ENCODE measurements around the gene HIPK2.
A peak's percentile ranks its signal among the peaks of the same experiment; 100 is the strongest.

Gene HIPK2

GRCh38 chr7:139750459-139751095 lies 27.2 kb downstream of the HIPK2 start:
- no peak for DNase-seq

GRCh38 chr7:139749545-139749944 lies 28.3 kb downstream of the HIPK2 start:
- DNase-seq: no peak

- DNase-seq: no peak
Observed at GRCh38 chr7:139748941-139749340, 28.9 kb downstream of the HIPK2 start.

DNA sequence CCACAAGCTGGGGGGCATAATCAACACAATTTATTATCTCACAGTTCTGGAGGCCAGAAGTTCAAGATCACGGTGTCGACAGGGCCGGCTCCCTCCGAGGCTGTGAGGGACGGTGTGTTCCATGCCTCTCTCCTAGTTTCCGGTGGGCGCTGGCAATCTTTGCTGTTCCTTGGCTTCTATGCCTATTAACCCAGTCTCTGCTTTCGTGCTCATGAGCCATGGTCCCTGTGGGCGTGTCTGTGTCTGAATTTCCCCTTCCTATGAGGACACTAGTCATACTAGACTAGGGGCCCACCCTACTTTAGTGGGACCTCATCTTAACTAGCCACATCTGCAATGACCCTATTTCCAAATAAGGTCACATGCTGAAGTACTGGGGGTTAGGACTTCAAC lies 29.4 kb downstream of the HIPK2 start:
- no peak for DNase-seq

DNA sequence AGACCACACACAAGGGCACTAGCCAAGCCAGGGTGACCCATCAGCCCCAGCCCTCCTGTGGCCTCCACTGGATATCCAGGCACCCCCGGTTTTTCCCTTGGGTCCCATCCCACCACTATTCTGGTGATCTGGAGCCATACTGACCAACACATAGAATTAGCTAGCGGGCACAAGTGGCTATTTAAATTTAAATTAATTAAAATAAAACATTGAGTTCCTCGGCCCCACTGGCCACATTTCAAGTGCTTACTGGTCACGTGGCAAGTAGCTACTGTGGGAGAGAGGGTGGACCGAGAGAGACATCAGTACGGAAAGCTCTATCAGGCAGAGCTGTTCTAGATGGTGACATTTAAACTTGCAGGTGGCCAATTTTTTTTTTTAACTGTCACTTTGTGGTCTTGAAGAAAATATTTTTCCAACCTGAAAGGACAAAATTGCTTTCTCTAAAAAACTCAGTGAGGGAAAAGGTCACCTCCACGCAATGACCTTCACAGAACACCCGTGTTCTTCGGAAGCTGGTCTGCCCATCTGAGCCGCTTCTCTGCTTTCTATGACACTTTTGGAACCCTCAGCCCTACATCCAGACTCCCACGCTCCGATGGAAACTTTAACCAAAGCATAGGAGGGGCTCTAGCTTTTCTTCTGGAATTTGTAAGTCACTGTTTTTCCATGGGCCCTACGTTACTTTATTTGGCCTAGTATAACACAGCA lies 30.0 kb downstream of the HIPK2 start:
- no peak for DNase-seq

GRCh38 chr7:139746652-139747051 lies 31.1 kb downstream of the HIPK2 start:
- no peak for DNase-seq

DNA sequence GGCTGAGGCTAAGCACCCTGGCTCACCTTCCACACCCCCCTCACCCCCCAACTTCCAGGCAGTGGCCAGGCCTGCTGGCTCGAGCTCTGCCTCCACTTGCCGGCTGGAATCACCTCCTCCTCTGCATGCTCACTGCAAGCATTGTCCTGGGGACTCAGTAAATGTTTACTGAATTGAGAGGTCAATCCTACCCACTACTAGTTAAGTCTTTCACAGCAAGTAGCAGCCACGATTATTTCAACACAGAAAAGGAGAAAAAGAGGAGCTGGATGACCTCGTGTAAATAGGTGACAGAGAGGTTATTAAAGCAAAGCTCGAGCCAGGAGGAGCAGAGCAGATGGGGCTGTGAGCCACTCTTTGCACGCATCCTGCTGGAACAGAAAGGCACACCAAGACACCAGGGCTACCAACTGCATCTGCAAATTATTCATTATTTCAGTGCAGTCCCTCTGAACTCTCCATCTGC lies 32.1 kb downstream of the HIPK2 start:
- no peak for DNase-seq

DNA sequence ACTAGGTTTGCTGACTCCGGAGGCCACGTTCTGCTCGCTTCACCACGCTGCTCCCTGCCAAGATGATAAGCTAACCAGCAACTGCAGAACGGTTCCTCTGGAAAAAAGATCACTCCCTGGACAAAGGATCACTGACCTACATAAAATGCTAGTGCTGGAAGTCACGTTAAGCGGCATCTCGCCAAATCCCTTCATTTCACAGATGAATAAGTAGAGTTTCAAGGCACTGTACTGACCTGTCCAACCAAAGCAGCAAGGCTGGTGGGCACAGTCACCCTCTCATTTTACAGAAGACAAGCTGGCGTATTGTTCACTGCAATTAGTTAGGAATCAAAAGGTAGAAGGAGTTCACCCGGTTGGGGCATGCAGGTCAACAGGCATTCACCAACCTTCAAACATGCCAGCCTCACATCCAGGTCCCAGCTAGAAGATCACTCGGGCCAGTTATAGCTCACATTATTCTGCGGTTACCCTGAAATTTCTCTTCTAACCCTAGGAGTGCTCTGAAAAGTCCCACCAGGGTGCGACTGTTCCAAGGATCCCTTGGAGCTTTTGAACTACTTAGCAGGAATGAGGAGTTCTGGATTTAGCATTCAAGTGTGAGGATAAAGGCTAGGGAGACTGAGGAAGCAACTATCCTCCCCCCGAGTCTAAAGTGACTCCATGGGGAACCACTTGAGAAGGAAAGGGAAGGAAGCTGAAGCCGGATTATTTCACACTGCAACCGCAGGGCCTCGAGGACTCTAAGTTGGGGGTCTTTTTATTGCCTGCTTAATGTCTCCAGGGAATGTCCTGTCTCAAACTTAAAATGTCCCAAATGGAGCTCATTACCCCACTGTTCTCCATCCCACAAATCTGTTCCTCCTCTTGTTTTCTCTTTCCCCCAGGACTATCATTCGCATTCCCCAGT lies 32.8 kb downstream of the HIPK2 start:
- DNase-seq: no peak

GRCh38 chr7:139743967-139744767 lies 33.6 kb downstream of the HIPK2 start:
- DNase-seq: peak; percentile 63

DNA sequence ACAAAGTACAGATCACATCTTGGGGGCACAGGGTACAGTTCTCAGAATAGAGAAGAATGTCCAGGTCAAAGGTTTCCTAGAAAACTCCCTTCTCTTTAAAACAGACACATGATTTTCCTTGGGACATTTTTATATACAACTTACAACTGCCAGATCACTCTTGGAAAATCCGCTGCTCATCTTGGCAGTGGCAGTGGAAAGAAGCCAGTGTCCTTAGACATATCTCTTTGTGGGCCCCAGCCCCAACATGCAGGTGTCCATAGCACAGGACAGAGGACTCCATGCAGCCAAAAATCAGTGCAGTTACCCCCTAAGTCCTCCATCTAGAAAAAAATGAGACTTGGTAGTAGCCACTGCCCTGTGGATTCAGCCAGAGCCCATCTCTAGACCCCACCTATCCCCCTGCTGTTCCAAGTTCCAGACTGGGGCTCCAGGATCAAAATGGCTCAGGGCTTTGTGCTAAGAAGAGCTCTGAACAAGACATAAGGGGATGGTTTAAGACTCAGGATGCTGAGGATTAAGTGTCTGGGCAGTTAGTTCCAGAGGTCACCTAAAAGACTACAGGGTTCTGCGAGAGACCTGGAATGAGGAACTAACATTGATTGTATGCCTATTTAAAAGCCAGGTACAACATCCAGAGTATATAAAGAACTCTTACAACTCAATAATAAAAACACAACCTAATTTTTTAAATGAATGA lies 34.4 kb downstream of the HIPK2 start:
- DNase-seq: no peak

GRCh38 chr7:139741789-139742344 lies 35.9 kb downstream of the HIPK2 start:
- DNase-seq: peak; percentile 19

- DNase-seq: no peak
Observed at GRCh38 chr7:139741239-139741638, 36.6 kb downstream of the HIPK2 start.

DNA sequence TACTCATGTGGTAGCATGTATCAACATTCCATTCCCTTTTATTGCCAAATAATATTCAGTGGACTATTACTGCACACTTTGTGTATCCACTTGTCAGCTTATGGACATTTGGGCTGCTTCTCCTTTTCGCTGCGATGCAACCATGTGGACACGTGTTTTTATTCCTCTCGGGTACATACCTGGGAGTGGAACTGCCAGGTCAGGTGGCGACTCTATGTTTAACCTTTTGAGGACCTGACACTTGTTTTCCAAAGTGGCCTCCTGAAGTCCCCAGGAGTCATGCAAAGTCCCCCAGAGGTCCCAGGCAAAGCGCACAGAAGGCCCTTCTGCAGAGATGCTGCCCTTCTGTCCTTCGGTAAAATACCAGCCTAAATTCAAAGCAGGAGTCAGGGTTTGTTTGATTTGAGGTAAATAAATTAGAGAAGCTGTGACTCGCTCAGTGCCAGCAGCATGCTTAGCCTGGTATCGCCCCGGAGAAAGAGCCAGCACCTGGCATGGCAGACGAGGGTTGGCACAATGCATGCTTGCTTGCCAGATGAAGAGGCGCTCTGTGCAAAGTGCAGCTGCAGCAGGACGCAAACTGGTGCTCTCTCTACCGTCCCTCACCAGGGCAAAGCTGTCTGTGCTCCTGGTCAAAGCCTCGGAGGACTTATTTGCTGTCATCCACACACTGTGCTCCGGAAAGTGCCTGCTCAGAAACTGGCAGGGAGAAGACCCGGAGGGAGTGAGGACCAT lies 37.8 kb downstream of the HIPK2 start:
- DNase-seq: no peak

GRCh38 chr7:139738772-139739171 lies 39.0 kb downstream of the HIPK2 start:
- no peak for DNase-seq

GRCh38 chr7:139738101-139738489 lies 39.7 kb downstream of the HIPK2 start:
- DNase-seq: peak; percentile 44

GRCh38 chr7:139737221-139738100 lies 40.3 kb downstream of the HIPK2 start:
- DNase-seq: peak; percentile 64

- DNase-seq: no peak
Observed at GRCh38 chr7:139735912-139736595, 41.7 kb downstream of the HIPK2 start.

DNA sequence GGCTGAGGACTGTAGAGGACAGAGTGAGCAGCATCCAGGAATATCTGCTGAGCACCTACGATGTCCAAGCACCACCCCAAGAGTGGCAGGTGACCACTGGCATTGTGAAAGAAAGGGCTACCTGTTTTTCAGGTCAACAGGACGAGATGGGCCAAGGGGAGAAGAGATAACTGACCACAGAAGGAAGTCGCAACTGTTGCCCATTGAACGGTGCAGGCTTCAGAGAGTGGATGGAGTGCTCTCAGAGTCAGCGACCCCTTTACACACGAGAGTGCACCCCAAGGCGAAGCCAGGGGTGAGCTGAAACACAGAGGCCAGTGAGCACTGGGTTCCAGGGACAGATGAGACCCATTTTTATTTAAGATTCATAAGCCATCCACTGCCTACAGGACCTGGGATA lies 42.3 kb downstream of the HIPK2 start:
- no peak for DNase-seq

DNA sequence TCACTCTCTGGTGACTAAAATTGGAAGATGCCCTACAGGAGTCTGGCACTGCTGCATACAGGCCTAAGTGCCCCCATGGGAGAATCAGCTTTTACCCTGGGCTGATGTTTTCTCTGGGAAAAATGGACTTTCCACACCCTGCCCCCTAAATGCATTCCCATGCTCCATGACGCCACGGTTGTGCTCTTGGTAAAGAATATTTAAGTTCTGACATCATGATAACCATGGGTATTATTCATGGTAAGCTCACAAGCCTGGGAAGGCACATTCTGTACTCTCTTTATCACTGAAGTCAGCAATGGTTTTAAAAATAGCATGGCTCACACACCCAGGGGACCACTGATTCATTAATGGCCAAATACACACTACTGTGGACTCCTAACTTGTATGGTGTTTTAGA lies 43.4 kb downstream of the HIPK2 start:
- DNase-seq: peak; percentile 97
